GM19193 (cell line): ENCODE data around the gene CHRNA5.

Source experiments
- POLR2A ChIP-seq: IDR thresholded peaks from 4 replicates; pipeline ENCODE4 v1.6.1; 2011; ENCODE audit not compliant: insufficient read depth, insufficient read length; ENCODE audit errors: extremely low read depth

Gene CHRNA5

GRCh38 chr15:78618064-78618463, 52.7 kb downstream of the CHRNA5 start:
- TF ChIP-seq POLR2A: no peak

GRCh38 chr15:78618490-78618934, 53.2 kb downstream of the CHRNA5 start:
- TF ChIP-seq POLR2A: no peak

GRCh38 chr15:78619022-78619950, 54.0 kb downstream of the CHRNA5 start:
- TF ChIP-seq POLR2A: no peak

- TF ChIP-seq POLR2A: no peak
These were observed 54.8 kb downstream of the CHRNA5 start for GRCh38 chr15:78620021-78620526.

GRCh38 chr15:78620527-78621421, 55.5 kb downstream of the CHRNA5 start, which contains the start of gene CHRNA3:
Gene CHRNA3, minus strand, starts transcription at chr15:78620996. Its CDS starts 202 bp downstream, at chr15:78620794.
- no peak for TF ChIP-seq POLR2A

- no peak for TF ChIP-seq POLR2A
These were observed 56.6 kb downstream of the CHRNA5 start for GRCh38 chr15:78621810-78622402.

GRCh38 chr15:78623786-78624497, 58.6 kb downstream of the CHRNA5 start:
- TF ChIP-seq POLR2A: no peak

- TF ChIP-seq POLR2A: no peak
These were observed 59.6 kb downstream of the CHRNA5 start for GRCh38 chr15:78624651-78625590.

- TF ChIP-seq POLR2A: no peak
These were observed 60.4 kb downstream of the CHRNA5 start for GRCh38 chr15:78625606-78626280.

GRCh38 chr15:78626381-78626995, 61.2 kb downstream of the CHRNA5 start:
- TF ChIP-seq POLR2A: no peak

- no peak for TF ChIP-seq POLR2A
These were observed 62.0 kb downstream of the CHRNA5 start for GRCh38 chr15:78627348-78627747.

- no peak for TF ChIP-seq POLR2A
These were observed 62.9 kb downstream of the CHRNA5 start for GRCh38 chr15:78628227-78628626.
